ENCODE measurements around the gene TAMALIN. TPM values are rescaled to one million over a fixed set of nuclear protein-coding genes. Genes with fewer than 3 reads are reported as not detected.

Gene TAMALIN
- total RNA-seq, 1 donor from 2014 or later: 15.5 TPM

DNA sequence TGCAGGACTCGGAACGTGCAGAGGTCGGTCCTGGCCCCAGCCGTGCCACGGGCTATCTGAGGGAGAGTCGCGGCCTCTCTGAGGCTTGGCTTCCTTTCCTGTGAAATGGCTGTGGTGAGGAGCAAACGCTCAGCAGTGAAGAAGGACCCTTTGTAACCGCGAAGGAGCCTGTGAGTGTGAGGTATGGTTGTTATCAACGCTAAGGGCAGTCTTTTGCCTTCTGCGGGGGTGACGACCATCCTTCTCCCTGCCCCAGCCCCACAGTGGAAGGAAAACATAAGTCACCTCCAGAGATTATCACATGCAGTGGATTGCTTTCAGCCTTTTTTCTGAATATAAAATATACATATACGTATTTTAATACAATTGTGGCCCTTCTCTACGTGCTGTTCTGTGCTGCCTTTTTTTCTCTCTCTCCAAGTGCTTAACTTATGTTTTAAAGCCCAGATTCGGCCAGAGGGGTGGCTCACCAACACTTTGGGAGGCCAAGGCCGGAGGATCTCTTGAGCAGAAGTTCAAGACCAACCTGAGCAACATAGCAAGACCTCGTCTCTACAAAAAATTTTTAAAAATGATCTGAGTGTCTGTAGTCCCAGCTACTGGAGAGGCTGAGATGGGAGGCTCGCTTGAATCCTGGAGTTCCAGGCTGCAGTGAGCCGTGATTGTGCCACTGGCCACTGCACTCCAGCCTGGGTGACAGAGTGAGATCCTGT, 17.4 kb downstream of the TAMALIN start:
- DNase-seq (ENCODE audit: low spot score, unreplicated experiment): no peak
- H3K4me3 Mint-ChIP-seq (ENCODE audit: low read depth): peak overlapping the region; percentile 69
- peaks cover 16% of the 10 kb centered on the region for H3K27me3 Mint-ChIP-seq
- peaks cover 22% of the 10 kb centered on the region for H3K4me1 Mint-ChIP-seq (ENCODE audit: low read depth)
- H3K36me3 Mint-ChIP-seq (ENCODE audit: insufficient read depth): no peaks in the 10 kb centered on the region
- H3K27ac Mint-ChIP-seq: no peak overlapping the region
- TF ChIP-seq, protein P1, sequence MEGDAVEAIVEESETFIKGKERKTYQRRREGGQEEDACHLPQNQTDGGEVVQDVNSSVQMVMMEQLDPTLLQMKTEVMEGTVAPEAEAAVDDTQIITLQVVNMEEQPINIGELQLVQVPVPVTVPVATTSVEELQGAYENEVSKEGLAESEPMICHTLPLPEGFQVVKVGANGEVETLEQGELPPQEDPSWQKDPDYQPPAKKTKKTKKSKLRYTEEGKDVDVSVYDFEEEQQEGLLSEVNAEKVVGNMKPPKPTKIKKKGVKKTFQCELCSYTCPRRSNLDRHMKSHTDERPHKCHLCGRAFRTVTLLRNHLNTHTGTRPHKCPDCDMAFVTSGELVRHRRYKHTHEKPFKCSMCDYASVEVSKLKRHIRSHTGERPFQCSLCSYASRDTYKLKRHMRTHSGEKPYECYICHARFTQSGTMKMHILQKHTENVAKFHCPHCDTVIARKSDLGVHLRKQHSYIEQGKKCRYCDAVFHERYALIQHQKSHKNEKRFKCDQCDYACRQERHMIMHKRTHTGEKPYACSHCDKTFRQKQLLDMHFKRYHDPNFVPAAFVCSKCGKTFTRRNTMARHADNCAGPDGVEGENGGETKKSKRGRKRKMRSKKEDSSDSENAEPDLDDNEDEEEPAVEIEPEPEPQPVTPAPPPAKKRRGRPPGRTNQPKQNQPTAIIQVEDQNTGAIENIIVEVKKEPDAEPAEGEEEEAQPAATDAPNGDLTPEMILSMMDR (IDR thresholded peaks at IDR 0.05; ENCODE audit: unreplicated experiment): peak; percentile 6
- no peaks in the 10 kb centered on the region for H3K9me3 Mint-ChIP-seq (ENCODE audit: low read depth)

DNA sequence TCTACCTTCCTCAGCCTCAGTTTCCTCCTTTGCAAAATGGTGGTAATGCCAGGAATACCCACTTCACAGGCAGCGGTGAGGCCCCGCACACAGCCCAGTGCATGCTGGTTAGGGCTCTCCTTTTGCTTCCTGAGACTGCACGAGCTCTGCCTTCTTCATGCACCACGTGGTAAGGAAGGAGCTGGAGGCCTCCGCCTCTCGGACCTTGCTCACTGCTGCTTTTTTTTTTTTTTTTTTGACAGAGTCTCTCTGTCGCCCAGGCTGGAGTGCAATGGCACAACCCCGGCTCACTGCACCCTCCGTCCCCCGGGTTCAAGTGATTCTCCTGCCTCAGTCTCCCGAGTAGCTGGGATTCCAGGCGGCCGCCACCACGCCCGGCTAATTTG, 18.1 kb downstream of the TAMALIN start:
- Mint-ChIP-seq H3K4me1 (ENCODE audit: low read depth) (peaks cover 19% of the 10 kb centered on the region), H3K36me3 (ENCODE audit: insufficient read depth) (no peaks in the 10 kb centered on the region), H3K27me3 (peaks cover 16% of the 10 kb centered on the region), H3K4me3 (ENCODE audit: low read depth) (no peak overlapping the region), H3K9me3 (ENCODE audit: low read depth) (no peaks in the 10 kb centered on the region), H3K27ac (no peak overlapping the region)
- no peak for DNase-seq (ENCODE audit: low spot score, unreplicated experiment)
- TF ChIP-seq, protein P1 (IDR thresholded peaks at IDR 0.05; ENCODE audit: unreplicated experiment): no peak

DNA sequence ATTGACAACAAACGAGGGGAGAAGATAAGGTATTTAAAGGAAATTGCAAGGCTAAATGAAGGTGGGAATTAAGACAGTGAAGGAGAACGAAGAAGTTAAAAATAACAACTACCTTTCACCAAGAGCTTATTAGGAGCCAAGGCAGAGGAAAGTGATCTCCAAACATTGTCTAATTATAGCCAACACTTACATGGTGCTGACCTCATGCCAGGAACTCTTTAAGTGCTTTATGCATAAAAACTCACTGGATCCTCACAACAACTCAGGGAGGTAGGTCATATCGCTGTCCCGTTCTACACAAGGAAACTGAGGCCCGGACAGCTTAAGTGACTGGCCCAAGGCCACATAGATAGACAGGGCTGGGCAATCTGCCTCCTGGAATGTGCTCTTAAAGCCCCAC, 19.5 kb downstream of the TAMALIN start:
- H3K27ac Mint-ChIP-seq: no peak overlapping the region
- peaks cover 13% of the 10 kb centered on the region for H3K27me3 Mint-ChIP-seq
- H3K4me3 Mint-ChIP-seq (ENCODE audit: low read depth): no peak overlapping the region
- peaks cover 11% of the 10 kb centered on the region for H3K4me1 Mint-ChIP-seq (ENCODE audit: low read depth)
- TF ChIP-seq, protein P1 (IDR thresholded peaks at IDR 0.05; ENCODE audit: unreplicated experiment): no peak
- H3K9me3 Mint-ChIP-seq (ENCODE audit: low read depth): no peaks in the 10 kb centered on the region
- no peaks in the 10 kb centered on the region for H3K36me3 Mint-ChIP-seq (ENCODE audit: insufficient read depth)
- no peak for DNase-seq (ENCODE audit: low spot score, unreplicated experiment)

DNA sequence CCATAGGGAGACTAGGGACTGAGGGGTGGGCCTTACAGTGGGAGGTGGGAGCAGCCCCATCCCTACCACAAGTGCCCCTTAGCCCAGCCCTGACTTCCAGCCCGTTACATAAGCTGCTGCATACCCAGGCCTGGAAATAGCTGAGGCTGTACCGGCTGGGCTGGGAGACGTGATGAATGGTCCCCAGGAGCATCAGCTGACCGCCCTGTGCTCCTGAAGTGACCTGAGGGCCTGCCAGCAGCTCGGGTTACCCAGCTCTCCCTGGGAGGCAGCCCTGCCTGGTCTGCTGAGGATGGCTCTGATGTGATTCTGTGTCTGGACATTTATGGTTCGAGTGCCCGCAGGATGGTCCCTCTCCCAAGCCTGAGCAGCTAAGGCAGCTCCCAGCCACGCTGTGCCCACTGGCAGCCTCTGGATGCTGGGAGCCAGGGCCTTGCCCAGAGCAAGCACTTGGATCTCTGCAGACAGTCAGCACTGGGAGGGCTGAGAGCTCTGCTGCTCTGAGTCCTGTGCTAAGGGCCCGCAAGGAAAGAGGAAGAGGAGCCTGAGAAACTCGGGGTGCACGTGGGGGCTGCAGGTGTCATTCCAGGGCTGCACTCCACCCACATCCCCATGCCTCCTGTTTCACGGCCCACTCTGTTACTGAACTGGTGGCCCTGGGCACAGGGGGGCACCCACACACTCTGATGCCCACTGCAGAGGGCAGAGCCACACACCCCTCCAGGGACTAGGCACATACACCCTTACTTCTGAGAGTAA, 20.5 kb downstream of the TAMALIN start:
- H3K4me3 Mint-ChIP-seq (ENCODE audit: low read depth): no peak overlapping the region
- TF ChIP-seq, protein P1 (IDR thresholded peaks at IDR 0.05; ENCODE audit: unreplicated experiment): no peak
- DNase-seq (ENCODE audit: low spot score, unreplicated experiment): no peak
- H3K27ac Mint-ChIP-seq: no peak overlapping the region
- peaks cover 13% of the 10 kb centered on the region for H3K27me3 Mint-ChIP-seq
- H3K4me1 Mint-ChIP-seq (ENCODE audit: low read depth): peaks cover 11% of the 10 kb centered on the region
- H3K36me3 Mint-ChIP-seq (ENCODE audit: insufficient read depth): no peaks in the 10 kb centered on the region
- H3K9me3 Mint-ChIP-seq (ENCODE audit: low read depth): no peaks in the 10 kb centered on the region

DNA sequence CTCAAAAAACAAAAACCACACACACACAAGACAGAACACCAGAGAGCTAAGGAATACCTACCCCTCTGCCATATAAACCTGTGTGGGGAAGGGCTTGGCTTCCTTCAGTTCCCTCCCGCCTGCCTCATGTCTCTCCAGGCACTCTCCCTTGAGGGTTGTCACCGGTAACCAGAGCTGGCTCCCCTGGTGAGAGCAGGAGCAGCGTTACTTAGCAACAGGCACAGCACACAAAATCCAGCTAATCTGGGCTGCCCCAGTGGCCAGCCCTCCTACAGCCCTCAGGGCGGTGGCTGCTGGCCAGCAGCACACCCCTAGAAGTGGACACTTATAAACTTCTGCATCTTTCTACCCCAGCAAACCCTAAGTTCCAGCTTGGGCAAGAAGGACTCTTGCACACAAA, 22.9 kb downstream of the TAMALIN start:
- Mint-ChIP-seq H3K27ac (no peak overlapping the region), H3K27me3 (peaks cover 12% of the 10 kb centered on the region), H3K36me3 (ENCODE audit: insufficient read depth) (no peaks in the 10 kb centered on the region), H3K4me1 (ENCODE audit: low read depth) (peaks cover 15% of the 10 kb centered on the region), H3K4me3 (ENCODE audit: low read depth) (no peak overlapping the region), H3K9me3 (ENCODE audit: low read depth) (no peaks in the 10 kb centered on the region)
- TF ChIP-seq, protein P1 (IDR thresholded peaks at IDR 0.05; ENCODE audit: unreplicated experiment): no peak
- no peak for DNase-seq (ENCODE audit: low spot score, unreplicated experiment)
